H1 (cell line): ENCODE measurements around the gene TBC1D10A. TPM values are rescaled to one million over a fixed set of nuclear protein-coding genes. Genes with fewer than 3 reads are reported as not detected.
"Not testable (repeated sequence)": the region's sequence is repeated elsewhere in the genome, so short reads cannot be mapped to it uniquely, and the experiment has no call there.

Experiments used
- CTCF ChIA-PET: fragments of 300-600 bp; sonication (Branson Sonifier 250); formaldehyde crosslinking; loops from one replicate; lab custom pipeline; 2021; ENCODE audit not compliant: partially characterized antibody; lab: Charles Lee
- POLR2A ChIA-PET: fragments of 300-600 bp; sonication (Branson Sonifier 250); formaldehyde crosslinking; loops from one replicate; lab custom pipeline; 2021; ENCODE audit warnings: inconsistent platforms; ENCODE audit not compliant: partially characterized antibody; lab: Charles Lee
- DNase-seq, 2 experiments: peaks; one replicate each; pipeline versions ENCODE4 v3.0.0 to v3.0.0-alpha.2; 2010 to 2022; ENCODE audit warnings: low spot score in 2 of 2, low read depth in 1 of 2, mixed read lengths in 1 of 2
- FAIRE-seq: peaks from 2 replicates; lab custom pipeline; 2011; peaks lifted over from hg19 to GRCh38; lab: Jason Lieb, UNC
- H2AFZ ChIP-seq: 2 replicates; pipeline ENCODE4 v1.8.1; 2012; ENCODE audit warnings: low read length, inconsistent platforms
- H2AK5ac ChIP-seq: 2 replicates; pipeline ENCODE4 v1.6.1; 2013; ENCODE audit warnings: low read depth, low read length
- H2BK120ac ChIP-seq: replicated peaks from 2 replicates; pipeline ENCODE3; 2013; ENCODE audit warnings: low read depth, low read length, inconsistent platforms
- H2BK12ac ChIP-seq: 2 replicates; pipeline ENCODE4 v1.6.1; 2013; ENCODE audit warnings: low read depth, low read length
- H2BK15ac ChIP-seq: 2 replicates; pipeline ENCODE4 v1.6.1; 2013; ENCODE audit warnings: low read length
- H2BK20ac ChIP-seq: 2 replicates; pipeline ENCODE4 v1.6.1; 2013; ENCODE audit warnings: low read length
- H2BK5ac ChIP-seq: 2 replicates; pipeline ENCODE4 v1.6.1; 2013; ENCODE audit warnings: low read depth, low read length
- H3K14ac ChIP-seq: 2 replicates; pipeline ENCODE4 v1.6.1; 2013; ENCODE audit warnings: inconsistent platforms; ENCODE audit not compliant: insufficient read length
- H3K18ac ChIP-seq: 2 replicates; pipeline ENCODE4 v1.6.1; 2013; ENCODE audit warnings: low read length; ENCODE audit errors: extremely low read depth
- H3K23ac ChIP-seq: 2 replicates; pipeline ENCODE4 v1.6.1; 2013; ENCODE audit warnings: inconsistent platforms; ENCODE audit not compliant: insufficient read length
- H3K23me2 ChIP-seq: 2 replicates; pipeline ENCODE4 v1.6.1; 2013; ENCODE audit warnings: low read depth, low read length
- H3K27ac ChIP-seq: 2 replicates; pipeline ENCODE4 v1.6.1; 2011; ENCODE audit warnings: low read depth, low read length, inconsistent platforms
- H3K27me3 ChIP-seq, 4 experiments: replicated peaks in 1 of 4; 1 replicate in 1 of 4; 2 replicates in 3 of 4; pipeline versions ENCODE4 v1.6.1 to v1.8.1; 2011 to 2013; ENCODE audit warnings: low read length in 3 of 4, mild to moderate bottlenecking in 3 of 4, inconsistent platforms in 2 of 4, mixed read lengths in 2 of 4, moderate library complexity in 1 of 4; ENCODE audit not compliant: control insufficient read depth in 3 of 4, insufficient read depth in 3 of 4; ENCODE audit errors: extremely low read depth in 1 of 4
- H3K36me3 ChIP-seq, 4 experiments: 2 replicates each; pipeline versions ENCODE4 v1.6.1 to v1.8.1; 2011 to 2013; ENCODE audit warnings: mild to moderate bottlenecking in 4 of 4, low read length in 3 of 4, moderate library complexity in 2 of 4, control low read depth in 1 of 4, inconsistent platforms in 1 of 4; ENCODE audit not compliant: insufficient read depth in 4 of 4, control insufficient read depth in 2 of 4
- H3K4ac ChIP-seq: replicated peaks from 2 replicates; pipeline ENCODE3; 2013; ENCODE audit warnings: low read length, low read depth, mixed read lengths, inconsistent platforms; ENCODE audit not compliant: insufficient read length
- H3K4me1 ChIP-seq, 4 experiments: replicated peaks in 1 of 4; 1 replicate in 1 of 4; 2 replicates in 3 of 4; pipeline versions ENCODE4 v1.6.1 to v1.8.1; 2011 to 2013; ENCODE audit warnings: low read length in 3 of 4, inconsistent platforms in 2 of 4, mixed read lengths in 1 of 4; ENCODE audit not compliant: insufficient read depth in 4 of 4, control insufficient read depth in 3 of 4
- H3K4me2 ChIP-seq, 2 experiments: 2 replicates each; pipeline versions ENCODE4 v1.6.1 to v1.8.1; 2011 to 2013; ENCODE audit warnings: low read depth in 2 of 2, low read length in 2 of 2, control low read depth in 1 of 2, inconsistent platforms in 1 of 2, mild to moderate bottlenecking in 1 of 2; ENCODE audit not compliant: insufficient read depth in 1 of 2
- H3K4me3 ChIP-seq, 4 experiments: fragments of 200-600, 300-600 bp in 1 of 4; sonication (generic), shearing (Covaris generic), sonication (Bioruptor Twin) in 1 of 4; 2 replicates each; pipeline versions ENCODE4 v1.5.1 to v1.8.1; 2011 to 2016; ENCODE audit warnings: low read length in 4 of 4, low read depth in 3 of 4, control low read depth in 2 of 4, inconsistent platforms in 2 of 4, mild to moderate bottlenecking in 2 of 4, mixed read lengths in 1 of 4, moderate library complexity in 1 of 4; ENCODE audit not compliant: insufficient read depth in 2 of 4; ENCODE audit errors: extremely low read depth in 1 of 4
- H3K56ac ChIP-seq: replicated peaks from 2 replicates; pipeline ENCODE3; 2013; ENCODE audit warnings: low read depth, mild to moderate bottlenecking, mixed read lengths, low read length, inconsistent platforms; ENCODE audit not compliant: insufficient read length
- H3K79me1 ChIP-seq: 2 replicates; pipeline ENCODE4 v1.6.1; 2013; ENCODE audit warnings: low read depth, low read length, control low read depth
- H3K79me2 ChIP-seq, 2 experiments: 2 replicates each; pipeline versions ENCODE4 v1.6.1 to v1.8.1; 2012 to 2013; ENCODE audit warnings: low read length in 2 of 2, mild to moderate bottlenecking in 2 of 2, inconsistent platforms in 1 of 2; ENCODE audit not compliant: insufficient read depth in 2 of 2, control insufficient read depth in 1 of 2
- H3K9ac ChIP-seq, 4 experiments: replicated peaks in 1 of 4; 1 replicate in 1 of 4; 2 replicates in 3 of 4; pipeline versions ENCODE4 v1.6.1 to v1.8.1; 2011 to 2013; ENCODE audit warnings: low read depth in 3 of 4, low read length in 3 of 4, control low read depth in 2 of 4, mild to moderate bottlenecking in 2 of 4, moderate library complexity in 2 of 4, inconsistent platforms in 1 of 4; ENCODE audit errors: extremely low read depth in 1 of 4
- H3K9me3 ChIP-seq, 2 experiments: 2 replicates each; pipeline versions ENCODE4 v1.6.1 to v1.8.1; 2012 to 2013; ENCODE audit warnings: mild to moderate bottlenecking in 2 of 2, moderate library complexity in 2 of 2, control low read depth in 1 of 2, inconsistent platforms in 1 of 2, low read depth in 1 of 2, low read length in 1 of 2, mixed read lengths in 1 of 2; ENCODE audit not compliant: insufficient read depth in 2 of 2
- H4K20me1 ChIP-seq, 2 experiments: replicated peaks in 1 of 2; 2 replicates each; pipeline versions ENCODE3 to v1.8.1; 2011 to 2013; ENCODE audit warnings: inconsistent platforms in 2 of 2, low read length in 2 of 2, mild to moderate bottlenecking in 1 of 2; ENCODE audit not compliant: insufficient read depth in 2 of 2, control insufficient read depth in 1 of 2
- H4K5ac ChIP-seq: 2 replicates; pipeline ENCODE4 v1.6.1; 2013; ENCODE audit warnings: low read length, low read depth, mixed read lengths, inconsistent platforms; ENCODE audit not compliant: insufficient read length
- H4K8ac ChIP-seq: 2 replicates; pipeline ENCODE4 v1.8.0; 2013; ENCODE audit warnings: mild to moderate bottlenecking, moderate library complexity, low read length, inconsistent platforms; ENCODE audit not compliant: insufficient read depth; ENCODE audit errors: extremely low read depth
- H4K91ac ChIP-seq: replicated peaks from 2 replicates; pipeline ENCODE3; 2013; ENCODE audit warnings: low read length, mixed read lengths, inconsistent platforms; ENCODE audit not compliant: insufficient read length
- WGBS, 2 experiments: shearing (Covaris generic) in 1 of 2; methylation state at CpG; one replicate each; pipeline versions ENCODE4 v1.1.6 to v1.1.7; 2013 to 2015; ENCODE audit warnings: low lambda C conversion rate in 2 of 2, mixed read lengths in 2 of 2, inconsistent platforms in 1 of 2, low coverage in 1 of 2, missing lambda C conversion rate in 1 of 2; ENCODE audit not compliant: insufficient replicate concordance in 2 of 2, insufficient coverage in 1 of 2, insufficient read length in 1 of 2; ENCODE audit errors: extremely low coverage in 1 of 2, missing lambda C conversion rate in 1 of 2; 5-methylcytosine and 5-hydroxymethylcytosine counted together
- polyA plus RNA-seq, 7 experiments: library from polyadenylated mRNA; depleted of rRNA in 3 of 7; stranded (reverse) in 5 of 7; unstranded in 2 of 7; fragments of >200 nt in 5 of 7; fragments of 200-250 nt in 2 of 7; gene quantifications; 1 replicate in 5 of 7; 2 replicates in 1 of 7; 4 replicates in 1 of 7; pipeline versions ENCODE4 v1.2.1 to v1.2.3, GENCODE V29; 2011 to 2013; ENCODE audit warnings: missing spikeins in 2 of 7, mixed read lengths in 2 of 7
- total RNA-seq: library from RNA; stranded (reverse); fragmentation: NEBNext Ultra II Directional; extraction: Animal tissue kit (Norgen Biotek cat#: 25700); gene quantifications from 2 replicates; pipeline ENCODE4 v1.2.1, GENCODE V29; 2021

TBC1D10A gene
- total and polyA plus RNA-seq, 2 of the 8 experiments (the other 6 are each of a cell fraction or from before 2014, with no cell fraction given) = 5.4 to 7.0 TPM

- H3K23ac ChIP-seq, H3K4me2 ChIP-seq, H2BK120ac ChIP-seq, H2AFZ ChIP-seq, H2BK5ac ChIP-seq, H3K79me1 ChIP-seq, H2BK15ac ChIP-seq, H3K27me3 ChIP-seq, H2AK5ac ChIP-seq, H4K5ac ChIP-seq, H4K91ac ChIP-seq, FAIRE-seq, H3K27ac ChIP-seq, H3K9me3 ChIP-seq, H3K23me2 ChIP-seq, H4K8ac ChIP-seq, H3K56ac ChIP-seq, H3K14ac ChIP-seq, H3K4ac ChIP-seq, H3K18ac ChIP-seq, DNase-seq, H2BK12ac ChIP-seq, H3K9ac ChIP-seq, H3K79me2 ChIP-seq, H3K4me1 ChIP-seq, H2BK20ac ChIP-seq, H3K4me3 ChIP-seq: not testable (repeated sequence)
- WGBS, 2 experiments = 94% methylated on average over 6 of the region's 9 CpGs; no CpG with 5 or more reads in 1 of the 2 experiments
- POLR2A ChIA-PET = interaction anchor here (0.8 to 2.1 kb wide), 4 partner anchors 9 to 35 kb away, joined by 3 to 6 read pairs (median 4); partner anchors contain the start of gene SF3A1
- Histone ChIP-seq H3K36me3 (peaks cover 55 to 98% (median 95%) of the 10 kb centered on the region in 4 experiments), H4K20me1 (peaks cover 0 to 15% of the 10 kb centered on the region in 2 experiments)
- CTCF ChIA-PET = interaction anchor here (1.0 to 5.4 kb wide), 4 partner anchors 11 to 75 kb away, joined by 3 to 27 read pairs (median 8); partner anchors contain the start of genes CASTOR1 and TBC1D10A
Measured at GRCh38 chr22:30338341-30338740, 11.6 kb upstream of the TBC1D10A start.
